Cardiac fibroblast (primary cell): ENCODE measurements around the gene ZFYVE28.

Experiments
- DNase-seq, 2 donors: peaks; one replicate each; pipeline versions ENCODE4 v3.0.0 to v3.0.0-alpha.2; 2010; ENCODE audit warnings: low read depth in 2 of 2
- H3K4me3 ChIP-seq, 2 donors: replicated peaks in 1 of 2; 1 replicate in 1 of 2; 2 replicates in 1 of 2; pipeline ENCODE4 v1.5.1; 2011; ENCODE audit warnings: low read depth in 2 of 2, low read length in 2 of 2, mild to moderate bottlenecking in 2 of 2, moderate library complexity in 1 of 2
- TF ChIP-seq, protein P1 (sequence below): IDR thresholded peaks from one replicate; pipeline ENCODE4 v1.5.1; 2011; ENCODE audit warnings: low read depth, mild to moderate bottlenecking, low read length, inconsistent platforms

Gene ZFYVE28

DNA sequence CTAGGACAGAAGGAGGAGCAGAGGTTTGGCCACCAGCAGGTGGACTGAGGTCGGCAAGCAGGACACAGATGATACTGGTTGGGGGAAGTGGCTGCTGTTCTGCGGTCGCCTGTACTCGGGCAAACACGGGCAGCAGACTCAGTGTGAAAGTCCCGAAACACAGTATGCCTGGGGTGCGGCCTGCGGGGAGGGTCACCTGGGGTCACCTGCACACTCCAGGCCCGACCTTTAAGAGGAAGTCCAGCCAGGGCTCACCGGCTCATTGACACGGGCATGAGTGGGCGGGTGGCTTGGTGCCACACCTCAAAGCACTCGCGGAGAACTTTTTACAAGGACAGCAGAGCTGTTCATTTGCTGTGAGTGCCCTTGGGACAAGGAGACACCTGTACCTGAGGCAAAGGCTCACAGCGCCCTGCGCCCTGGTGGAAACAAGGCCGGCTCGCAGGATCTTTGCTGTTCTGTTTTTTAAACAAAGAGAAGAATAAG is 85.0 kb downstream of the ZFYVE28 start:
- TF ChIP-seq, protein P1, sequence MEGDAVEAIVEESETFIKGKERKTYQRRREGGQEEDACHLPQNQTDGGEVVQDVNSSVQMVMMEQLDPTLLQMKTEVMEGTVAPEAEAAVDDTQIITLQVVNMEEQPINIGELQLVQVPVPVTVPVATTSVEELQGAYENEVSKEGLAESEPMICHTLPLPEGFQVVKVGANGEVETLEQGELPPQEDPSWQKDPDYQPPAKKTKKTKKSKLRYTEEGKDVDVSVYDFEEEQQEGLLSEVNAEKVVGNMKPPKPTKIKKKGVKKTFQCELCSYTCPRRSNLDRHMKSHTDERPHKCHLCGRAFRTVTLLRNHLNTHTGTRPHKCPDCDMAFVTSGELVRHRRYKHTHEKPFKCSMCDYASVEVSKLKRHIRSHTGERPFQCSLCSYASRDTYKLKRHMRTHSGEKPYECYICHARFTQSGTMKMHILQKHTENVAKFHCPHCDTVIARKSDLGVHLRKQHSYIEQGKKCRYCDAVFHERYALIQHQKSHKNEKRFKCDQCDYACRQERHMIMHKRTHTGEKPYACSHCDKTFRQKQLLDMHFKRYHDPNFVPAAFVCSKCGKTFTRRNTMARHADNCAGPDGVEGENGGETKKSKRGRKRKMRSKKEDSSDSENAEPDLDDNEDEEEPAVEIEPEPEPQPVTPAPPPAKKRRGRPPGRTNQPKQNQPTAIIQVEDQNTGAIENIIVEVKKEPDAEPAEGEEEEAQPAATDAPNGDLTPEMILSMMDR, result no peak
- no peak overlapping the region for H3K4me3 ChIP-seq
- DNase-seq, result no peak

DNA sequence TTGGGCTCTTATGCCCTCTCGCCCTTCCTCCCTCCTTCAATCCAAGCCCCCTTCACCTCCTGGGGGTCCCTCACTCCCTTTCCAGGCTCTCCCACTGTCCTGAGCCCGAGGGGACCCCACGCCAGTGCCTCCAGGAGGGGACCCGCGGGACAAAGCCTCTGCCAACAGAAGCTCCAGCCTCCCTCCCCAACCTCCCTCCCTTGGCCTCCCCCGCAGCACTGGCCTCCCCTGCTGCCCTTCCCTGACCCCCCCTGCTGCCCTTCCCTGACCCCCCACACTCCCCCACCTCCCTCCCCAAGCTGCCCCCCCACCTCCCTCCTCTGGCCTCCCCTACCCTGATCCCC is 85.5 kb downstream of the ZFYVE28 start:
- no peak for DNase-seq
- TF ChIP-seq, protein P1, result no peak
- H3K4me3 ChIP-seq, result no peak overlapping the region

DNA sequence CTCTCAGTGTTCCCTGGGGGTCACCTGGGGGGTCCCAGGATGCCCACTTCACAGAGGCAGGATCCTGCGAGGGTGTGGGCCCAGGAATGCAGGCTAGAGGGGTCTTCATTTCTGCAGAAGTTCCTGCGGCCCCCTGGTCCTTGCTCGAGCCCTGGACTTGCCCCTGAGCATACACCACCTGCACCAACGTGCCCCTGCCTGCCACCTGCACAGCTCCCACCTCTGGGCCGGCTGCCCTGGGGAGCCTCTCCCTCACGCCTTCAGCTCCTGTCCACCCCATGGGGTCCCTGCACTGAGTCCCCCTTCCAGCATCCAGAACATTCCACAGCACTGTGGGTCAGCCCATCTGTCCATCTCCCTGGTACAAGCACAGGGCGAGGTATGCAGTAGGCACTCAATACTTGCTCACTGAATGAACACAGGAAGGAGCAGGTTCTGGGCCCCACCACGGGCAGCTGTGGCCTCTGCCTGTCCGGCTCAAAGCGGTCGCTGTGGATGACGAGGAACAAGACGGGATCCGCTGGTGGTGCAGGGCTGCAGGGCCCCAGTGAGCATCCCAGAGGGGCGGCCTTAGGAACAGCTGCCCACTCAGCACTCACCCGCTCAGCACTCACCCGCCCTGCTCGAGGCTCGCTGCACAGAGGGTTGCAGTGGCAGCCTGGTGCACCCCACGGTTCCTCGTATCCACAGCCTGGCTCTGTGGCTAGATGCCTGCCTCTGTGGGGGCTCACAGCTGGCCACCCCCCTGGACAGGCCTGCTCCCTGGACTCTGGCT is 86.1 kb downstream of the ZFYVE28 start:
- TF ChIP-seq, protein P1, result no peak
- DNase-seq, result no peak
- H3K4me3 ChIP-seq, result no peak overlapping the region

DNA sequence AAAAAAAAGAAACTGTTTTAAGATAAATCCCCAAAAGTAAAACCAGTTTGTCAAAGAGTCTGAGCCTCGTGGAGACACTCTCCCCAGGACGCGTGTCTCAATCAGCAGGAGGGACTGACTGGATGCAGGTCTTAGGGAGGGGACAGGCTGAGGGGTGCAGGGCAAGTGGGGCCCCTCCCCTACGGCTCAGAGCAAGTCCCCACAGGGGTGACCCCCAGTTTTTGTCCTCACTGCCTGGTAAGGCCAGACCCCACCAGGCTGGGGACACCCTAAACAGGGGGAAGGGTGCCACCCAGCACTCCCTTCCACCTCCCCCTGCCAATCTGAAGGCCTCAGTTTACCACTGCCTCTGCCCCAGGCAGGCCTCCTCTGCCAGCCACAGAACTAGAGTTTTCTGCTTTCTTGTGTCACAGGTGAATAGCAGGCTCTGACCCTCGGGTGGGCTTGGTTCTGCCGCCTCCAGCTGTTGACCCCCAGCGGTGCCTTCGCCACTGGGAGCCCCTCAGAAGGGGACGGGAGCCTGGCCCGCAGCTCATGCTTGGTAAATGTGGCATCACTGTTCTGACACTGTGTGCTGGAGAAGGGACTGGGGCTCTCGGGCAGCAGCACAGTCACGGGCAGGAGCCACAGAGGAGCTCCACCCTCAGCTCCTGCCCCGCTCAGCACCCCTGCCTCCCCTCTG is 86.8 kb downstream of the ZFYVE28 start:
- TF ChIP-seq, protein P1, result no peak
- no peak overlapping the region for H3K4me3 ChIP-seq
- DNase-seq, result no peak

DNA sequence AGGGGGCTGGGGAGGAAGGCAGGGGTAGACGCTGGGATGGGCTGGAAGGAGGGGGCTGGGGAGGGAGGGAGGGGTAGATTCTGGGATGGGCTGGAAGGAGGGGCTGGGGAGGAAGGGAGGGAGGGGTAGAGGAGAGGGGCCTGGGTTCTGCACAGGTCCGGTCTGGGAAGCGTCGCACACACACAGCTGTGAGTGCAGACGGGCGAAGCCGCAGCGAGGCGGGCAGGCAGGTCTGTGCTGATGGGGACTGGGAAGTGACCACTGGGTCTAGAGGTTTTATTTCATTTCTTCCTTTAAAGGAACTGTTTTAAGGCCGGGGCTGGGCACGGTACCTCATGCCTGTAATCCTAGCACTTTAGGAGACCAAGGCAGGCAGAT is 87.4 kb downstream of the ZFYVE28 start:
- DNase-seq, result no peak
- TF ChIP-seq, protein P1, result no peak

DNA sequence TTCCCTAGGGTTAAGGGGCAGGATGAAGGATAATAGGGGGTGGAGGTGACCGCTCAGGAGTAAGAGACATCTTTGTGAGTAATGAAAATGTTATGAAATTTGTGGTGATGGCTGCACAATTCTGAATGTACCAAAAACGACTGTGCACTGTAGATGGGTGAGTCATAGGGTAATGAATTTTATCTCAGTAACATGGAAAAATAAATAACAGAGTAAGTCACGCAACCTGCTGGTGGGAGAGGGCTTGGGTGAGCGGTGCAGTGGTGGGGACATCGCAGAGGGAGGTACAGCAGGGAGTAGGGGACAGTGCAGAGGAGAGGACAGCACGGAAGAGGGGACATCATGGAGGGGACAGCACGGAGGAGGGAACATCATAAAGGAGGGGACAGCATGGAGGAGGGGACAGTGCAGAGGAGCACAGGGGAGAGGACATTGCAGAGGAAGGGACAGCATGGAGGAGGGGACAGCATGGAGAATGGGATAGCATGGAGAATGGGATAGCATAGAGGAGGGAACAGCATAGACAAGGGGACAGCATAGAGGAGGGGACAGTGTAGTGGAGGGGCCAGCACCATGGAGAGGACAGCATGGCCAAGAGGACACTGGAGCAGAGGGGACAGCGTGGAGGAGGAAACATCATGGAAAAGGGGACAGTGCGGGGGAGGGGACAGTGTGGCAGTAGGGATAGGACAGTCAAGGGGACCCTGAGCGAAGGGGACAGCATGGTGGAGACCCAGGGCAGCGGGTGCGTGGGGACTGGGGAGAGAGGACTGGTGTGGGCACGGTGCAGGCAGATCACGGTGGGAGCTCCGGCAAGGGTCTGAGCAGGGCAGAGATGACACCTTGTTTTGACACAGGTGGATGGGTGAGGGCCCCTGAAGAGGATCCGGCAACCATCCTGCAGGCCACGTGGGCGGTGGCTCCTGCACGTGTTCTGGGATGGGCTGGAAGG is 88.1 kb downstream of the ZFYVE28 start:
- DNase-seq, result peak; percentile 82 to 94
- H3K4me3 ChIP-seq, result no peak overlapping the region
- TF ChIP-seq, protein P1, result peak; percentile 15

More for the DNA sequence above, 87.4 kb downstream of the ZFYVE28 start:
- no peak overlapping the region for H3K4me3 ChIP-seq
